K562 (cell line): ENCODE measurements around the gene DTNBP1. TPM values are rescaled to one million over a fixed set of nuclear protein-coding genes. Genes with fewer than 3 reads are reported as not detected.

Source experiments
- ARID1B ChIP-seq: fragments of 450-650 bp; IDR thresholded peaks from 2 replicates; pipeline ENCODE4 v1.6.1; 2016; ENCODE audit warnings: antibody characterized with exemption, mild to moderate bottlenecking, inconsistent platforms
- HMG20A ChIP-seq: fragments of 450-650 bp; formaldehyde crosslinking; conservative IDR thresholded peaks from 2 replicates; pipeline ENCODE4 v1.4.0; 2020; ENCODE audit warnings: mild to moderate bottlenecking, mixed read lengths
- HNRNPL ChIP-seq: fragments of 200-400 bp; formaldehyde crosslinking; IDR thresholded peaks from 2 replicates; pipeline ENCODE4 v1.6.1; 2017; ENCODE audit warnings: low read depth, mild to moderate bottlenecking, low read length
- KLF1 ChIP-seq: fragments of 450-650 bp; IDR thresholded peaks from 2 replicates; pipeline ENCODE4 v1.6.1; 2016; ENCODE audit warnings: missing genetic modification characterization, missing compliant biosample characterization
- NFE2 ChIP-seq: IDR thresholded peaks from 2 replicates; pipeline ENCODE4 v1.6.1; 2014; ENCODE audit warnings: antibody characterized with exemption, low read depth
- NONO ChIP-seq, 2 experiments: fragments of 200-400 bp in 1 of 2; fragments of 450-650 bp in 1 of 2; formaldehyde crosslinking in 1 of 2; IDR thresholded peaks; 2 replicates each; pipeline ENCODE4 v1.6.1; 2017; ENCODE audit warnings: low read depth in 2 of 2, mild to moderate bottlenecking in 2 of 2, moderate library complexity in 2 of 2, low read length in 1 of 2
- NR1H2 ChIP-seq: sonication (generic); formaldehyde crosslinking; IDR thresholded peaks from 2 replicates; pipeline ENCODE4 v1.4.0; 2020; ENCODE audit warnings: mild to moderate bottlenecking, missing genetic modification reagents
- SAP30 ChIP-seq: fragments of 200-600 bp; sonication (generic); IDR thresholded peaks from 2 replicates; pipeline ENCODE4 v1.6.1; 2012; ENCODE audit warnings: borderline replicate concordance, low read depth, mild to moderate bottlenecking, moderate library complexity, low read length, control low read depth, inconsistent platforms; ENCODE audit not compliant: insufficient read depth, poor library complexity, severe bottlenecking
- TAL1 ChIP-seq: fragments of 450-650 bp; IDR thresholded peaks from 2 replicates; pipeline ENCODE4 v1.6.1; 2016; ENCODE audit warnings: mild to moderate bottlenecking
- TEAD1 ChIP-seq, 2 experiments: fragments of 450-650 bp in 1 of 2; sonication (generic) in 1 of 2; formaldehyde crosslinking; IDR thresholded peaks; 2 replicates each; pipeline versions ENCODE4 v1.4.0 to v1.8.0; 2020 to 2022; ENCODE audit warnings: mild to moderate bottlenecking in 2 of 2, missing genetic modification reagents in 1 of 2
- ZSCAN32 ChIP-seq: fragments of 450-650 bp; formaldehyde crosslinking; IDR thresholded peaks from 2 replicates; pipeline ENCODE4 v1.4.0; 2020; ENCODE audit warnings: mild to moderate bottlenecking, moderate library complexity
- polyA plus RNA-seq, 8 experiments: library from polyadenylated mRNA; depleted of rRNA in 4 of 8; stranded (reverse) in 5 of 8; unstranded in 3 of 8; fragments of >200 nt; fragmentation: Nextera tagmentation in 2 of 8; fragmentation: Illumina TruSeq in 1 of 8; extraction: Ambion mirVana in 2 of 8; extraction: Trizol in 1 of 8; gene quantifications; 2 replicates each; pipeline versions ENCODE4 v1.2.1 to v1.2.3, GENCODE V29; 2011 to 2014; ENCODE audit warnings: inconsistent platforms in 1 of 8, missing spikeins in 1 of 8
- total RNA-seq, 7 experiments: library from RNA; depleted of rRNA in 6 of 7; stranded (reverse); fragments of >200 nt in 6 of 7; fragmentation: Illumina TruSeq in 2 of 7; extraction: Trizol in 2 of 7; gene quantifications; 2 replicates each; pipeline versions ENCODE4 v1.2.1 to v1.2.3, GENCODE V29; 2011 to 2021; ENCODE audit warnings: low replicate concordance in 1 of 7
- TF ChIP-seq, protein P1 (sequence below): sonication (generic); formaldehyde crosslinking; IDR thresholded peaks from 2 replicates; pipeline ENCODE4 v1.8.0; 2023; ENCODE audit warnings: mild to moderate bottlenecking, missing genetic modification reagents
- TF ChIP-seq, protein P2 (sequence below): fragments of 450-650 bp; formaldehyde crosslinking; IDR thresholded peaks from 2 replicates; pipeline ENCODE4 v1.4.0; 2022; ENCODE audit warnings: missing genetic modification characterization
- TF ChIP-seq, protein P3 (sequence below): sonication (generic); formaldehyde crosslinking; IDR thresholded peaks from 2 replicates; pipeline ENCODE4 v1.8.0; 2022; ENCODE audit warnings: missing genetic modification reagents, mild to moderate bottlenecking, moderate library complexity, borderline replicate concordance
- TF ChIP-seq, protein P4 (sequence below): fragments of 450-650 bp; IDR thresholded peaks from 2 replicates; pipeline ENCODE4 v1.7.0; 2016; ENCODE audit warnings: borderline replicate concordance
- TF ChIP-seq, protein P5 (sequence below): sonication (generic); formaldehyde crosslinking; IDR thresholded peaks from 2 replicates; pipeline ENCODE4 v1.8.0; 2022; ENCODE audit warnings: missing genetic modification reagents, mild to moderate bottlenecking, borderline replicate concordance

DTNBP1 gene
- total and polyA plus RNA-seq, 9 of the 15 experiments (the other 6 are each of a cell fraction or from before 2014, with no cell fraction given): 16.7 to 54.5 (median 21.4) TPM

DNA sequence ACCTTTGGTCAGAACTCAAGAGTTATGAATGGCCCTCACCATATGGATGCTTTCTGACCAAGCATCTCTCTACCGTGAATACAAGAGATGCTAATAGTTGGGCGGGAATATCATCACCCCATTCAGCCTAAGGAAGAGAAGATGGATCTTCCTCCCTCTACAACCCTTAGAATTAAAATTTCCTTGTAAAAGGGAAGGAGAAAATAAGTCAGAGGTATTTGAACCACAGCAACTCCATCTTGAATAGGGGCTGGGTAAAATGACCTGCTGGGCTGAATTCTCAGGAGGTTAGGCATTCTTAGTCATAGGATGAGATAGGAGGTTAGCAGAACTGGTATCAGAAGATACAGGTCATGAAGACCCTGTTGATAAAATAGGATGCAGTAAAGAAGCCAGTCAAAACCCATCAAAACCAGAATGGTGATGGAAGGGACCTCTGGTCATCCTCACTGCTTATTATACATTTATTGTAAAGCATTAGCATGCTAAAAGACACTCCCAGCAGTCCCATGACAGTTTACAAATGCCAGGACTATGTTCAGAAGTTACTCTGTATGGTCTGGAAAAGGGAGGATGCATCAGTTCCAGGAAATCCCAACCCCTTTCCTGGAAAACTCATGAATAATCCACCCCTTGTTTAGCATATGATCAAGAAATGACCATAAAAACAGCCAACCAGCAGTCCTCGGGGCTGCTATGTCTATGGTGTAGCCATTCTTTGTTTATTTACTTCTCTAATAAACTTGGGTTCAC lies 101.2 kb downstream of the DTNBP1 start (continued):
- TF ChIP-seq, protein P1, sequence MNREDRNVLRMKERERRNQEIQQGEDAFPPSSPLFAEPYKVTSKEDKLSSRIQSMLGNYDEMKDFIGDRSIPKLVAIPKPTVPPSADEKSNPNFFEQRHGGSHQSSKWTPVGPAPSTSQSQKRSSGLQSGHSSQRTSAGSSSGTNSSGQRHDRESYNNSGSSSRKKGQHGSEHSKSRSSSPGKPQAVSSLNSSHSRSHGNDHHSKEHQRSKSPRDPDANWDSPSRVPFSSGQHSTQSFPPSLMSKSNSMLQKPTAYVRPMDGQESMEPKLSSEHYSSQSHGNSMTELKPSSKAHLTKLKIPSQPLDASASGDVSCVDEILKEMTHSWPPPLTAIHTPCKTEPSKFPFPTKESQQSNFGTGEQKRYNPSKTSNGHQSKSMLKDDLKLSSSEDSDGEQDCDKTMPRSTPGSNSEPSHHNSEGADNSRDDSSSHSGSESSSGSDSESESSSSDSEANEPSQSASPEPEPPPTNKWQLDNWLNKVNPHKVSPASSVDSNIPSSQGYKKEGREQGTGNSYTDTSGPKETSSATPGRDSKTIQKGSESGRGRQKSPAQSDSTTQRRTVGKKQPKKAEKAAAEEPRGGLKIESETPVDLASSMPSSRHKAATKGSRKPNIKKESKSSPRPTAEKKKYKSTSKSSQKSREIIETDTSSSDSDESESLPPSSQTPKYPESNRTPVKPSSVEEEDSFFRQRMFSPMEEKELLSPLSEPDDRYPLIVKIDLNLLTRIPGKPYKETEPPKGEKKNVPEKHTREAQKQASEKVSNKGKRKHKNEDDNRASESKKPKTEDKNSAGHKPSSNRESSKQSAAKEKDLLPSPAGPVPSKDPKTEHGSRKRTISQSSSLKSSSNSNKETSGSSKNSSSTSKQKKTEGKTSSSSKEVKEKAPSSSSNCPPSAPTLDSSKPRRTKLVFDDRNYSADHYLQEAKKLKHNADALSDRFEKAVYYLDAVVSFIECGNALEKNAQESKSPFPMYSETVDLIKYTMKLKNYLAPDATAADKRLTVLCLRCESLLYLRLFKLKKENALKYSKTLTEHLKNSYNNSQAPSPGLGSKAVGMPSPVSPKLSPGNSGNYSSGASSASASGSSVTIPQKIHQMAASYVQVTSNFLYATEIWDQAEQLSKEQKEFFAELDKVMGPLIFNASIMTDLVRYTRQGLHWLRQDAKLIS (CRISPR knock-in tag): no peak
- TF ChIP-seq, protein P2, sequence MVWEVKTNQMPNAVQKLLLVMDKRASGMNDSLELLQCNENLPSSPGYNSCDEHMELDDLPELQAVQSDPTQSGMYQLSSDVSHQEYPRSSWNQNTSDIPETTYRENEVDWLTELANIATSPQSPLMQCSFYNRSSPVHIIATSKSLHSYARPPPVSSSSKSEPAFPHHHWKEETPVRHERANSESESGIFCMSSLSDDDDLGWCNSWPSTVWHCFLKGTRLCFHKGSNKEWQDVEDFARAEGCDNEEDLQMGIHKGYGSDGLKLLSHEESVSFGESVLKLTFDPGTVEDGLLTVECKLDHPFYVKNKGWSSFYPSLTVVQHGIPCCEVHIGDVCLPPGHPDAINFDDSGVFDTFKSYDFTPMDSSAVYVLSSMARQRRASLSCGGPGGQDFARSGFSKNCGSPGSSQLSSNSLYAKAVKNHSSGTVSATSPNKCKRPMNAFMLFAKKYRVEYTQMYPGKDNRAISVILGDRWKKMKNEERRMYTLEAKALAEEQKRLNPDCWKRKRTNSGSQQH (CRISPR knock-in tag): no peak
- TF ChIP-seq HNRNPL: no peak
- TF ChIP-seq TAL1: no peak
- no peak for TF ChIP-seq HMG20A
- TF ChIP-seq ZSCAN32: no peak
- TF ChIP-seq NR1H2 (CRISPR knock-in tag): no peak
- TF ChIP-seq ARID1B: no peak
- TF ChIP-seq, protein P3, sequence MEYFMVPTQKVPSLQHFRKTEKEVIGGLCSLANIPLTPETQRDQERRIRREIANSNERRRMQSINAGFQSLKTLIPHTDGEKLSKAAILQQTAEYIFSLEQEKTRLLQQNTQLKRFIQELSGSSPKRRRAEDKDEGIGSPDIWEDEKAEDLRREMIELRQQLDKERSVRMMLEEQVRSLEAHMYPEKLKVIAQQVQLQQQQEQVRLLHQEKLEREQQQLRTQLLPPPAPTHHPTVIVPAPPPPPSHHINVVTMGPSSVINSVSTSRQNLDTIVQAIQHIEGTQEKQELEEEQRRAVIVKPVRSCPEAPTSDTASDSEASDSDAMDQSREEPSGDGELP: no peak
- TF ChIP-seq, protein P4, sequence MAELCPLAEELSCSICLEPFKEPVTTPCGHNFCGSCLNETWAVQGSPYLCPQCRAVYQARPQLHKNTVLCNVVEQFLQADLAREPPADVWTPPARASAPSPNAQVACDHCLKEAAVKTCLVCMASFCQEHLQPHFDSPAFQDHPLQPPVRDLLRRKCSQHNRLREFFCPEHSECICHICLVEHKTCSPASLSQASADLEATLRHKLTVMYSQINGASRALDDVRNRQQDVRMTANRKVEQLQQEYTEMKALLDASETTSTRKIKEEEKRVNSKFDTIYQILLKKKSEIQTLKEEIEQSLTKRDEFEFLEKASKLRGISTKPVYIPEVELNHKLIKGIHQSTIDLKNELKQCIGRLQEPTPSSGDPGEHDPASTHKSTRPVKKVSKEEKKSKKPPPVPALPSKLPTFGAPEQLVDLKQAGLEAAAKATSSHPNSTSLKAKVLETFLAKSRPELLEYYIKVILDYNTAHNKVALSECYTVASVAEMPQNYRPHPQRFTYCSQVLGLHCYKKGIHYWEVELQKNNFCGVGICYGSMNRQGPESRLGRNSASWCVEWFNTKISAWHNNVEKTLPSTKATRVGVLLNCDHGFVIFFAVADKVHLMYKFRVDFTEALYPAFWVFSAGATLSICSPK: no peak
- TF ChIP-seq NONO (IDR thresholded peaks at IDR 0.05; ENCODE audit: low read depth in 2 of 2, low read length in 1 of 2): no peak
- TF ChIP-seq TEAD1 (CRISPR knock-in tag; IDR thresholded peaks at IDR 0.05): peak in 1 of 2 experiments; percentile 67; a peak in 1 of 4 replicates
- no peak for TF ChIP-seq SAP30
- TF ChIP-seq NFE2: no peak
- no peak for TF ChIP-seq KLF1 (tag)
- TF ChIP-seq, protein P5, sequence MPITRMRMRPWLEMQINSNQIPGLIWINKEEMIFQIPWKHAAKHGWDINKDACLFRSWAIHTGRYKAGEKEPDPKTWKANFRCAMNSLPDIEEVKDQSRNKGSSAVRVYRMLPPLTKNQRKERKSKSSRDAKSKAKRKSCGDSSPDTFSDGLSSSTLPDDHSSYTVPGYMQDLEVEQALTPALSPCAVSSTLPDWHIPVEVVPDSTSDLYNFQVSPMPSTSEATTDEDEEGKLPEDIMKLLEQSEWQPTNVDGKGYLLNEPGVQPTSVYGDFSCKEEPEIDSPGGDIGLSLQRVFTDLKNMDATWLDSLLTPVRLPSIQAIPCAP: no peak
